Measurements from ENCODE around the gene DEK. TPM values are rescaled to one million over a fixed set of nuclear protein-coding genes. Genes with fewer than 3 reads are reported as not detected.
"Not testable (repeated sequence)": the region's sequence is repeated elsewhere in the genome, so short reads cannot be mapped to it uniquely, and the experiment has no call there.

Gene DEK
- polyA plus RNA-seq, 3 donors, result 213 to 252 (median 245) TPM

- DNase-seq (ENCODE audit: low read depth in 3 of 3, low spot score in 2 of 3), result no peak
Observed at GRCh38 chr6:18241208-18242038, 22.9 kb downstream of the DEK start.

GRCh38 chr6:18240230-18240629, 24.1 kb downstream of the DEK start:
- no peak for DNase-seq (ENCODE audit: low read depth in 3 of 3, low spot score in 2 of 3)

- DNase-seq (ENCODE audit: low read depth in 3 of 3, low spot score in 2 of 3), result no peak
Observed at GRCh38 chr6:18237167-18237566, 27.2 kb downstream of the DEK start.

- DNase-seq (ENCODE audit: low read depth in 3 of 3, low spot score in 2 of 3), result no peak
Observed at GRCh38 chr6:18235524-18235923, 28.8 kb downstream of the DEK start.

GRCh38 chr6:18234564-18234963, 29.8 kb downstream of the DEK start:
- no peak for DNase-seq (ENCODE audit: low read depth in 3 of 3, low spot score in 2 of 3)

GRCh38 chr6:18233770-18234169, 30.6 kb downstream of the DEK start:
- DNase-seq (ENCODE audit: low read depth in 3 of 3, low spot score in 2 of 3), result not testable (repeated sequence)

GRCh38 chr6:18231856-18232255, 32.5 kb downstream of the DEK start:
- DNase-seq (ENCODE audit: low read depth in 3 of 3, low spot score in 2 of 3), result not testable (repeated sequence)

GRCh38 chr6:18228590-18228989, 35.7 kb downstream of the DEK start:
- DNase-seq (ENCODE audit: low read depth in 3 of 3, low spot score in 2 of 3), result not testable (repeated sequence)

GRCh38 chr6:18227166-18227565, 37.2 kb downstream of the DEK start:
- DNase-seq (ENCODE audit: low read depth in 3 of 3, low spot score in 2 of 3), result not testable (repeated sequence)

GRCh38 chr6:18226451-18227105, 37.8 kb downstream of the DEK start:
- not testable (repeated sequence) for DNase-seq (ENCODE audit: low read depth in 3 of 3, low spot score in 2 of 3)

GRCh38 chr6:18221288-18221615, 43.1 kb downstream of the DEK start:
- DNase-seq (ENCODE audit: low read depth in 3 of 3, low spot score in 2 of 3), result no peak

GRCh38 chr6:18219591-18219990, 44.7 kb downstream of the DEK start:
- DNase-seq (ENCODE audit: low read depth in 3 of 3, low spot score in 2 of 3), result no peak

- DNase-seq (ENCODE audit: low read depth in 3 of 3, low spot score in 2 of 3), result no peak
Observed at GRCh38 chr6:18218233-18218632, 46.1 kb downstream of the DEK start.

- no peak for DNase-seq (ENCODE audit: low read depth in 3 of 3, low spot score in 2 of 3)
Observed at GRCh38 chr6:18216411-18216810, 47.9 kb downstream of the DEK start.

- no peak for DNase-seq (ENCODE audit: low read depth in 3 of 3, low spot score in 2 of 3)
Observed at GRCh38 chr6:18215436-18215835, 48.9 kb downstream of the DEK start.

GRCh38 chr6:18214003-18214402, 50.3 kb downstream of the DEK start:
- no peak for DNase-seq (ENCODE audit: low read depth in 3 of 3, low spot score in 2 of 3)

- no peak for DNase-seq (ENCODE audit: low read depth in 3 of 3, low spot score in 2 of 3)
Observed at GRCh38 chr6:18213439-18213838, 50.9 kb downstream of the DEK start.

- DNase-seq (ENCODE audit: low read depth in 3 of 3, low spot score in 2 of 3), result no peak
Observed at GRCh38 chr6:18212231-18212630, 52.1 kb downstream of the DEK start.

GRCh38 chr6:18211338-18211737, 53.0 kb downstream of the DEK start:
- DNase-seq (ENCODE audit: low read depth in 3 of 3, low spot score in 2 of 3), result no peak

GRCh38 chr6:18210707-18211106, 53.6 kb downstream of the DEK start:
- DNase-seq (ENCODE audit: low read depth in 3 of 3, low spot score in 2 of 3), result no peak

GRCh38 chr6:18209539-18210197, 54.7 kb downstream of the DEK start:
- no peak for DNase-seq (ENCODE audit: low read depth in 3 of 3, low spot score in 2 of 3)

GRCh38 chr6:18208778-18209177, 55.6 kb downstream of the DEK start:
- DNase-seq (ENCODE audit: low read depth in 3 of 3, low spot score in 2 of 3), result not testable (repeated sequence)

Measured in right renal cortex interstitium (tissue), 3 donors.